Activated CD8-positive, alpha-beta memory T cell treated with anti-CD3 and anti-CD28 coated beads, Interleukin-2, amount 10 ng/mL, durations not matched to agents 7 days and 5 days (primary cell): Measurements from ENCODE around the gene ELP4. TPM values are rescaled to one million over a fixed set of nuclear protein-coding genes. Genes with fewer than 3 reads are reported as not detected.

Source experiments
- ATAC-seq: fragments of 150-1000 bp; cut with Tn5 transposase; one replicate; pipeline ENCODE4 v1.10.0; 2021; ENCODE audit warnings: moderate library complexity
- CTCF ChIA-PET: fragments of 350-600 bp; sonication (Branson Sonifier 250); formaldehyde crosslinking; loops from one replicate; lab custom pipeline; 2021; ENCODE audit warnings: antibody characterized with exemption; lab: Charles Lee
- DNase-seq: peaks from one replicate; pipeline ENCODE4 v3.0.0-alpha.2; 2020
- H3K27ac Mint-ChIP-seq: one replicate; pipeline ENCODE4 v1.8.0; 2021; ENCODE audit warnings: mild to moderate bottlenecking, mixed read lengths
- H3K27me3 Mint-ChIP-seq: one replicate; pipeline ENCODE4 v1.8.0; 2021; ENCODE audit warnings: mixed read lengths
- H3K36me3 Mint-ChIP-seq: one replicate; pipeline ENCODE4 v1.8.0; 2021; ENCODE audit warnings: mild to moderate bottlenecking, mixed read lengths
- H3K4me1 Mint-ChIP-seq: one replicate; pipeline ENCODE4 v1.8.0; 2021; ENCODE audit warnings: mixed read lengths
- H3K4me3 Mint-ChIP-seq: one replicate; pipeline ENCODE4 v1.8.0; 2021; ENCODE audit warnings: mild to moderate bottlenecking, moderate library complexity, mixed read lengths
- H3K9me3 Mint-ChIP-seq: one replicate; pipeline ENCODE4 v1.8.0; 2022; ENCODE audit warnings: low read depth, mixed read lengths
- total RNA-seq, 2 experiments: library from RNA; stranded (reverse); gene quantifications; one replicate each; pipeline ENCODE4 v1.2.3, GENCODE V29; 2021

Gene ELP4
- total RNA-seq, 2 experiments from 2014 or later: 20.7 to 23.7 TPM

DNA sequence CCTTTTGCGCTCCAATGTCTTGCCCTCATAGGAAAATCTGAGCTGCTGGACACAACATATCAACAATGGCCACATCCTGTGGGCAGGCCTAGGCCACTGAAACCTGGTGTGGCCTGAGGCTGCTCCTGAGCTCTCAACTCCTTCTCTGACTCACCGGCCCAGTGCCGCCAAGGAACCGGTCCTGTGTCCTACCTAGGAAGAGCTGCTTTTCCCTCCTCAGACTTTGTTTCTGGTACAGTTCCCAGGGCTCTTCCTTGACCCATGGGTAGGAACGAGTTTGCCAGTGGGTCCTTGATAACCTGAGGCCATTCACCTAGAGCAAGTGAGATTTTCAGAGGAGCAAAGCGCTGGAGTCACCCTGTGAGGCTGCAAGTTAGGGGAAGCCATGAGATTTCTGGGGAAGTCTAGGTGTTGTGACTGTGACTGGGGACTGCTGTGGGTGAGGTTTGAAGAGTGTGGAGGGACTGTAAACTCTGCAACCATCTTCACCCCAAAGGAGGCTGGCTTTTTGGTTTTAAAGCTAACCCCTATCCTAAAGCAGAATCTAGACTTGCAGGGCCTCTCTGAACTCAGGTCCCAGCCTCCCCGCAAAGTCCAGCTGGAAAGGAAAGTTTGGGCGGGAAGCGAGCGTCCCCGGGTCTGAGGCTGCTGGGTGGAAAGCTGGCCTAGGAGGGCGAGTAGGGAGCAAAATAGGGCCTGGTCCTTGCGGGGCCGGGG, 313.5 kb downstream of the ELP4 start:
- Mint-ChIP-seq H3K9me3 (peaks cover 2% of the 10 kb centered on the region), H3K4me1 (peaks cover 8% of the 10 kb centered on the region), H3K27ac (no peak overlapping the region), H3K36me3 (peaks cover 5% of the 10 kb centered on the region), H3K4me3 (no peak overlapping the region), H3K27me3 (peaks cover 93% of the 10 kb centered on the region)
- CTCF ChIA-PET: interaction anchor here (0.8 to 1.3 kb wide), 3 partner anchors 14 to 18 kb away, joined by 3 to 4 read pairs (median 3); no protein-coding TSS in a partner anchor
- ATAC-seq (no peak), DNase-seq (no peak)

DNA sequence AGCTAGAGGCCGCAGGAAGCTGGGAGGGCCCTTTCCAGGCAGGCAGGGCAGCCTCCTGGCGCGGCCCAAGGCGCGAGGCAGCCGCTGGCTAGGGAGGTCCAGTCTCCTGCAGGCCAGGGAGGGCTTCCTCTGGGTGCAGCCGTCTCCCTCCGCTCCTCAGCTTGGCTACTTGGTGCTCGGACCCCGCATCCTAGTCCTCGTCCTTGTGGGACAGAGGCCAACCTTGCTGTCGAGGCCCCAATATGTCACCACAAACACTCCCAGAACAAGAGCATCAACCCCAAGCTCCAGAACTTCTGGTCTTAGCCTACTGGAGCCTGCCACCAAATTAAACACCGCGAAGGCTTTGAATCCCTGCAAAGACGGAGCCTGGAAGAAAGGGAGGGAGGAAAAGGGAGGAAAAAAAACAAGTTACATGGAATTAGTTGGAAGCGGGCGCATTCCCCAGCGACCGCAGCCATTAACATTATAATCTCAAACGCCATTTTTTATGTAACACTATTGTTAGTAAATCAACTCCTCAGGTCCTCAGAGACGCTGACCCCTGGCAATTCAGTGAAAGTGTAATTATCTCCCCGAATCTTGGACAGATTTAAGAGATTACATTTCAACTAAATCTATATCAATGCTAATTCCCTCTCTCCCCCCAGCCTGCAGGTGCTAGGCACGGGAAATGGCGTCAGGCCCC, 314.2 kb downstream of the ELP4 start:
- no peak overlapping the region for H3K4me3 Mint-ChIP-seq
- no peak for ATAC-seq

DNA sequence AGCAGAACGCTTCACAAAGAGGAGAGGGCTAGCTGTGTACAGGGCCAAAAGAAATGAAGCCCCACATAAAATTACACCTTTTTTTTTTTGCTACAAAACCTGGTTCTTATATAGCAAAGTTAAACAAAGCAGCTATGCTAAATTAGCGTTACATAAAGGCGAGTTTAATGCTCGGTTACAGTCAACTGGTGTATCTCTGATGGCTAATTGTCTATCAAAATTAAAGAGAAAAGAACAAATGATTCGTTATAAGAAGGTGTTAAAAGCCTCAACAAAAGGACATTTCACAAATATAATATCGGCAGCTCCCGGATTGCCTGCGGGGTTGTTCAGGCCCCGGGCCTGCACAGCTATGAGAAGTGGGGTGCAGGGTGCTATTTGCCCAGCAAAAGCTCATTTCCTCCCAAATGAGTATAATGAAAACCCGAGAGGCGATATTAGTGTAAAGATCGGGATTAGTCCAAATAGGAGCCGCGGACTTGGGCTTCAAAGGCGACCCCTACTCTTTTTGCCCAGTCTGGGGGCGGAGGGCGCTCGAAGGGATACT, 314.8 kb downstream of the ELP4 start:
- H3K9me3 Mint-ChIP-seq: peaks cover 2% of the 10 kb centered on the region
- H3K27me3 Mint-ChIP-seq: peaks cover 91% of the 10 kb centered on the region
- CTCF ChIA-PET: interaction anchor here (1.0 kb wide), 1 partner anchor 24 kb away, joined by 3 read pairs; no protein-coding TSS in a partner anchor
- H3K4me3 Mint-ChIP-seq: no peak overlapping the region
- H3K4me1 Mint-ChIP-seq: peaks cover 8% of the 10 kb centered on the region
- no peak for ATAC-seq
- peaks cover 5% of the 10 kb centered on the region for H3K36me3 Mint-ChIP-seq
- peak overlapping the region; percentile 32 for H3K27ac Mint-ChIP-seq
- no peak for DNase-seq

More for the DNA sequence above, 314.2 kb downstream of the ELP4 start:
- Mint-ChIP-seq H3K9me3 (peaks cover 2% of the 10 kb centered on the region), H3K27ac (no peak overlapping the region), H3K27me3 (peaks cover 91% of the 10 kb centered on the region), H3K36me3 (peaks cover 5% of the 10 kb centered on the region), H3K4me1 (peaks cover 8% of the 10 kb centered on the region)
- CTCF ChIA-PET: interaction anchor here (1.3 kb wide), 1 partner anchor 19 kb away, joined by 4 read pairs; no protein-coding TSS in a partner anchor
- no peak for DNase-seq

DNA sequence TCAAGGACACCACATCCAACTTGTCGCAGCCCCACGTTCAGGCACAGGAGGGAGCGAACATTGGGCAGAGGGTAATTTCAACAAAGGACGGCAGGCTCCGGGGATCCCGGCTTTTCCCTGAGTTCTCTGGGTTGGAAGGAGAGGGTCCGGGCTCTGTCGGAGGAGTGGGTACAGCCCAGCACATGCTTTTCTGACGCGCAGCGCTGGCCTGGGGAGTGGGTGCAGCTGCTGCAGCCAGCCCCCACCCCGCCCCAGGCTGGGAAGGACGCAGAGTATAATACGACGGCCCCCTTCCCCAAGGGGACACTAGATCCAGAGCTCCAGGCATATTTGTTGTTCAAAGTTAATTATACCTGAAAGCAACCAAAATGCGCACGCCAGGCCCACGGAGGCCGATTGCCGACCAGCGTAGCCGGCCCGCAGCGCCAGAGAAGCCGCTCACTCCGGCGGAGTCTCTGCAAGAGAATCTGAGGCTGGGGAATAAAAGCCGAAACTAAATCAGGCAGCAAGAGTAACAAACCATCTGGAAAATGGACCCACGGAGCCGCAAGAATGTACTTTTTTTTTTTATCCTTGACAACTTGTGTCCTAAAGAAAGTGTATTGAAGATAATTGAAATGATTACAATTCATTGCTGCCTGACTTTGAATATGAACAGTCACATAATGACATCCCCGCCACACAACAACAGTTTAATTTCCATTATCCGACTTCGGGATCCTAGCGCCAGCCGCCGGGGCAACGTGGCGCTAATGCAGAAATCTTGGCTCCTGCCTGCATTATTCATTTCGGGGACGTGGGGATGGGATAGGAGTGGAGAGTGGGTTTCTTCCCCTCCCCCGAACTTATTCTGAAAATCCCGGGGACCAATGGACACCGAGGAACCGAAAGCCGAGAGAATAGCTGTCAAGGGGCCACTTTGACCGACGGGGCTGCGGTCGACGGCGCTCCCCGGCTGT, 315.6 kb downstream of the ELP4 start:
- CTCF ChIA-PET: interaction anchor here (1.0 kb wide), 2 partner anchors 24 to 28 kb away, joined by 3 read pairs; no protein-coding TSS in a partner anchor
- H3K4me3 Mint-ChIP-seq: no peak overlapping the region
- peaks cover 8% of the 10 kb centered on the region for H3K4me1 Mint-ChIP-seq
- H3K27me3 Mint-ChIP-seq: peaks cover 91% of the 10 kb centered on the region
- DNase-seq (no peak), ATAC-seq (no peak)
- H3K9me3 Mint-ChIP-seq: peaks cover 2% of the 10 kb centered on the region
- peaks cover 5% of the 10 kb centered on the region for H3K36me3 Mint-ChIP-seq
- H3K27ac Mint-ChIP-seq: peak overlapping the region; percentile 32

DNA sequence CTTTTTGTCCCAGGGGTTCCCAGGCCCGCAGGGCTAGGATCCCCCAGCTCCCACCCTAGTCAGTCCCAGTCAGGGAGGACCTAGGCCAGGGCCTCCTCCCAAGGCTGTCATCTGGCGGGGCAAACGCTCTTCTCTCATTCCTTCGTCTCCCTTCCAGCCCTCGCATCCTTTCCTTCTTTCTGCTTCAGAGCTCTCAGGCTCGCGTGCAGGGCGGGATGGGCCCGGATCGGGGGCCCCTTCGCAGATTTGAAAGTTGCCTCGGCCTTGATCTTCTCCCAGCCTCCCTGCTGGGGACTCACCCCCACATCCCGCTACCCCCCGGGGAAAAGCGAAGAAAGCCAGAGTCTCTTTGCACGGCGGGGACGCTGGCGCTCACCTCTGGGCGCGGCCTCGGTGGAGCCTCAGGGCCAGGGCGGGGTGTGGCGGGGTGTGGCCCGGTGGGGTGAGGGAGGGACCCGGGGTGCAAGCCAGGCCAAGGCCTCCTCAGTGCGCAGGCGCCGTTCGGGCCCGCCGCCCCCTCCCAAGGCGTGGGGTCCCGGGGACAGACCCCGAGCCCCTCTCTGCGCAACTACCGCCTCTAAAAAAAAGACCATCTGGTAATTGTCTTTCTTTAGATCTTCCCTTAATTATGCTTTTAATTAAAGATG, 316.4 kb downstream of the ELP4 start:
- peaks cover 5% of the 10 kb centered on the region for H3K36me3 Mint-ChIP-seq
- DNase-seq (no peak), ATAC-seq (no peak)
- H3K27me3 Mint-ChIP-seq: peaks cover 89% of the 10 kb centered on the region
- peaks cover 2% of the 10 kb centered on the region for H3K9me3 Mint-ChIP-seq
- no peak overlapping the region for H3K27ac Mint-ChIP-seq
- CTCF ChIA-PET: interaction anchor here (1.0 kb wide), 1 partner anchor 29 kb away, joined by 3 read pairs; no protein-coding TSS in a partner anchor
- peaks cover 8% of the 10 kb centered on the region for H3K4me1 Mint-ChIP-seq
- no peak overlapping the region for H3K4me3 Mint-ChIP-seq

DNA sequence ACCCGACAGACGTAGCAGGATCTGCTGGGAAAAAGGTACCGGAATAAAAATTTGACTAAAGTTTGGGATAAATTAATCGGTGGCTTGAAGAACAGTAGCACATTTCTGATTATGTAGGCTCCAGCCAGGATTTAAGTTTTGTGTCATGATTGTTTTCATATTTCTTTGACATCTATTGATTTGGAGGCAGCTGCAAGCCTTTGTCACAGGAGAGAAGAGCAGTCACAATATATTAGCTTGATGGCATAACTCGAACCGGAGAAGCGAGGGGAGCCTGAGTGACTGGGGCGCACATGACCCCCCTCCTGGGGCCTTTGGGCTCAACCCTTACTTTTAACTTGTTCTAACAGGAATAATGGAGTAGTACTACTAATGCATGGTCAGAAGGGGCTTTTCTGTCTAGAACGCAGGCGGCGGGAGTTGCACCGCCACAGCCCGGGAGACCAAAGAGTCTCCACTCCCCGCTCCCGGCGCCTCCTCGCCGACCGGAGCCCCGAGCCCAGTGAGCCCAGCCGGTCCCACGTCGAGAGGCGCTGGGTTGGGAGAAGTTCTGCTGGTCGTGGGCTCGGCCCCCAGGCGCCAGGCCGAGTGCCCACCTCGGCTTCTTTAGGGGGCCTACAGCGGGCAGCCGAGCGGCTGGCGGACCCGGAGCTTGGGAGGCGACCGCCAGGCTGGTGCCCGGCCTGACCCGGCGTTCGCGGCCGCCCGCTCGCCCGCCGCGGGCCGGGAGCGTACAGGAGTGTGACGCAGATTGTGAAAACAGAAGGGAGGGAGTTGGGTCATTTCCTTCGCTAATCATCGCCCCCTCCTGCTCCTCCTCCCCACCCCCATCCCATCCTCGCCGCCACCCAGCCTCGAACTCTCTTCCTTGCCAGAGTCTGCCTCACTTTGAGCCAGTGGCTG, 317.2 kb downstream of the ELP4 start:
- ATAC-seq: no peak

DNA sequence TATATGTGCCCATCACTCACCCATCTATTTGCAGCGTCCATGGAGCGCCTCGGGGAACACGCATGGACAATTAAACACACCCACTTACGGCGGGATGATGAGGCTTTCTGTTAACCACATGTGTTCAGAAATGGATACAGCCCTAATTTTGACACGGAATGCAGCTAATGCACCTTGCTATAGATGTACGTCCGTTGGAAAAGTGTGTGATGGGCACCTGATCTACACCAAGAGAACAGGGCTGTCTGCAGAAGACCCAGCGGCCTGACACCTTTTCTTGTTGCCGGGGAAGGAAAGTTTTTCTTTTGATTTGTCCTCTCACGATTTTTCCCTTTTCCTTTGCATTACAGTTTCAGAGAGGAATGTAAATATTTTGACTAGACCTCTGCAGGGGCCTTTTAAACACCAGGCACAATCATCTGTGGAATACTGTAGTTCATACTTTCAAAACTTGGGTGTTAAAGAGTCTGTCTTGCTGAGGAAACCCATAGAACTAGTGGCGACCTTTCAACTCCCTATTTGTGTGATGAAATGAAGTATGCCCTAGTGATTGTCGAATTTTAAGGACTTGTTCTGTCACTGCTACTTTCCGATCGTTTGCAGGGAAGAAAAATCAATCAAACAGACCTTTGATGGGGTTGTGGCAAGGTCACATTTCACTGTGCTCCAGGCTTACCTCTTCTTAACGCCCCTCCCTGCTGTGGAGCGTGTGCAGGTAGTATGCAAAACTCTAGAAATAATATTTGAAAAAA, 318.1 kb downstream of the ELP4 start:
- ATAC-seq (no peak), DNase-seq (no peak)
- peaks cover 73% of the 10 kb centered on the region for H3K27me3 Mint-ChIP-seq
- H3K4me1 Mint-ChIP-seq: peaks cover 8% of the 10 kb centered on the region
- H3K36me3 Mint-ChIP-seq: peaks cover 4% of the 10 kb centered on the region
- H3K4me3 Mint-ChIP-seq: no peak overlapping the region
- no peaks in the 10 kb centered on the region for H3K9me3 Mint-ChIP-seq
- CTCF ChIA-PET: no interaction called here
- H3K27ac Mint-ChIP-seq: peak overlapping the region; percentile 2

More for the DNA sequence above, 317.2 kb downstream of the ELP4 start:
- no peak for DNase-seq
- H3K27ac Mint-ChIP-seq: no peak overlapping the region
- peaks cover 8% of the 10 kb centered on the region for H3K4me1 Mint-ChIP-seq
- CTCF ChIA-PET: no interaction called here
- H3K4me3 Mint-ChIP-seq: no peak overlapping the region
- H3K36me3 Mint-ChIP-seq: peaks cover 5% of the 10 kb centered on the region
- H3K27me3 Mint-ChIP-seq: peaks cover 81% of the 10 kb centered on the region
- H3K9me3 Mint-ChIP-seq: peaks cover 2% of the 10 kb centered on the region

DNA sequence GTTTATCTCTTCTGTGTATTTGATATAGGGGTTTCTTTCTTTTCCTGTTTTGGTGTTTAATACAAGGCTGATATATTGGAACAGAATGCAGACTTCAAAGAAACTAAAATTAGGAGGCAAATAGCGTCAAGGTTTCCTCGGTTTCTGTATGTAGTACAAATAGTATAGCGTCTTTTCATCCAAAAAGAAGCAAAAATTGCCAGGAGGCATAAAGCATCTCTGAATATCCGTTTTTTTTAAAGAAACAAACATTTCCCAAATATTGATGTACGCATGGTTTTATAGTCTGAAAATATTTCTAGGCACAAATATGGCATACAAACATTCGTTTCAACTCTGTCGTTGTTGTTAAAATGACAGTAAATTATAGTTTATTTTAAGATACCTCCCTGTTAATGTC, 318.6 kb downstream of the ELP4 start:
- CTCF ChIA-PET: no interaction called here
- Mint-ChIP-seq H3K4me1 (peaks cover 8% of the 10 kb centered on the region), H3K4me3 (no peak overlapping the region), H3K9me3 (no peaks in the 10 kb centered on the region), H3K36me3 (peaks cover 4% of the 10 kb centered on the region), H3K27me3 (peaks cover 67% of the 10 kb centered on the region), H3K27ac (no peak overlapping the region)
- ATAC-seq (no peak), DNase-seq (no peak)

DNA sequence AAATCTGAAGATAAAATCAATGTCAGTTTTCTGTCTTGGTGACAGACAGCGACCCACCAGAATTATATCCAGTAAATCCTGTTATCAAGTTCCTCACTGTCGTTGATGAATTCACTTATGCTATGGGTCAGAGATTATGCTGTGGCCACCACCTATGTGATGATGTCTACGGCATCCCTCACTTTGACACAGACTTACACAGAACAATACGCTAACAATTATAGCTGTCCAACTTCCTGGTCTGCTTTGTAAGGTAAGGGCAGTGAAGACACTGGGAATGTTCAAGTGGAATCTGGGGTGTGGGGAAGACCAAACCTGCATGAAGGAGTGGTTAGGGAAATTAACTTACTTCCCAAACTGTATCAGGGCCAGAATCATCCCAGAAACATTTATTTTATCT, 320.8 kb downstream of the ELP4 start:
- DNase-seq: no peak
- CTCF ChIA-PET: interaction anchor here (0.9 kb wide), 1 partner anchor 128 kb away, joined by 4 read pairs; no protein-coding TSS in a partner anchor
- no peak overlapping the region for H3K4me3 Mint-ChIP-seq
- H3K27me3 Mint-ChIP-seq: peaks cover 47% of the 10 kb centered on the region
- no peak overlapping the region for H3K27ac Mint-ChIP-seq
- no peaks in the 10 kb centered on the region for H3K9me3 Mint-ChIP-seq
- H3K4me1 Mint-ChIP-seq: peaks cover 8% of the 10 kb centered on the region
- ATAC-seq: no peak
- peaks cover 2% of the 10 kb centered on the region for H3K36me3 Mint-ChIP-seq

DNA sequence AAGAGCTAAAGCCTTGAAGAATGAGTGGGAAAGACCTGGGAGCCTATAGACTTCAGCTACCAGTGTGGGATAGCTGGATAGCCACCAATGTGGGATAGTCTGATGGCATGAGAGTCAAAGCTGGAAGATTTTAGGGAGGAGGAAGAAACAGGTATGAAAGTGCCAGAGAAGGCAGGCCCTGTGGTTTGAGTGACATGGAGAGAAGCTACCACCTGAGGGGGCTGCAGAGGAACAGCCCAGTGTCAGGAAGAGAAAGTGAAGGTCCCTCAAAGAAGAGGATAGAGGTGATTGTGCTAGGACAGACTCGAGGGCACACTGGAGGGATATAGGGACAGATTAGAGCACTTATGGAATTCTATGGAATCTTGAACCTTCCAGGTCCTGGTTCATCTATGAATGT, 324.7 kb downstream of the ELP4 start:
- no peaks in the 10 kb centered on the region for H3K9me3 Mint-ChIP-seq
- no peak for ATAC-seq
- no peak overlapping the region for H3K4me3 Mint-ChIP-seq
- H3K27ac Mint-ChIP-seq: no peak overlapping the region
- CTCF ChIA-PET: interaction anchor here (0.8 kb wide), 1 partner anchor 124 kb away, joined by 3 read pairs; no protein-coding TSS in a partner anchor
- no peaks in the 10 kb centered on the region for H3K4me1 Mint-ChIP-seq
- H3K27me3 Mint-ChIP-seq: peaks cover 35% of the 10 kb centered on the region
- H3K36me3 Mint-ChIP-seq: no peaks in the 10 kb centered on the region
- DNase-seq: no peak
